ENCODE results near the gene DAD1.

The DAD1 gene

GRCh38 chr14:22540293-22540692, 48.7 kb downstream of the DAD1 start:
- H3K27me3 Mint-ChIP-seq, result no peaks in the 10 kb centered on the region
- H3K27ac Mint-ChIP-seq, result peak overlapping the region; percentile 96
- DNase-seq (no peak), ATAC-seq (replicated peaks) (no peak)
- no peak overlapping the region for H3K4me3 Mint-ChIP-seq
- H3K9me3 Mint-ChIP-seq, result peaks cover 0 to 4% of the 10 kb centered on the region in 2 donors
- H3K4me1 Mint-ChIP-seq, result peaks cover 51 to 79% of the 10 kb centered on the region in 2 donors
- peaks cover 21 to 26% of the 10 kb centered on the region in 2 donors for H3K36me3 Mint-ChIP-seq

- Mint-ChIP-seq H3K27ac (peak overlapping the region; percentile 96), H3K4me1 (peaks cover 51 to 79% of the 10 kb centered on the region in 2 donors), H3K36me3 (peaks cover 18 to 24% of the 10 kb centered on the region in 2 donors), H3K27me3 (no peaks in the 10 kb centered on the region), H3K4me3 (peak overlapping the region in 1 of 2 donors; percentile 17), H3K9me3 (peaks cover 0 to 4% of the 10 kb centered on the region in 2 donors)
- no peak for DNase-seq
- ATAC-seq (replicated peaks), result no peak
Observed at GRCh38 chr14:22539831-22540230, 49.2 kb downstream of the DAD1 start.

- Mint-ChIP-seq H3K36me3 (peaks cover 18 to 24% of the 10 kb centered on the region in 2 donors), H3K9me3 (peaks cover 0 to 4% of the 10 kb centered on the region in 2 donors), H3K27me3 (no peaks in the 10 kb centered on the region), H3K4me1 (peaks cover 53 to 77% of the 10 kb centered on the region in 2 donors), H3K4me3 (no peak overlapping the region), H3K27ac (peak overlapping the region; percentile 96)
- no peak for ATAC-seq (replicated peaks)
- DNase-seq, result no peak
Observed at GRCh38 chr14:22538671-22539228, 50.3 kb downstream of the DAD1 start.

- Mint-ChIP-seq H3K36me3 (peaks cover 21 to 22% of the 10 kb centered on the region in 2 donors), H3K27ac (peak overlapping the region; percentile 96), H3K4me3 (no peak overlapping the region), H3K9me3 (peaks cover 0 to 4% of the 10 kb centered on the region in 2 donors), H3K27me3 (no peaks in the 10 kb centered on the region), H3K4me1 (peaks cover 62 to 87% of the 10 kb centered on the region in 2 donors)
- ATAC-seq (replicated peaks) (no peak), DNase-seq (no peak)
Observed at GRCh38 chr14:22537436-22538310, 51.4 kb downstream of the DAD1 start.

- Mint-ChIP-seq H3K27me3 (no peaks in the 10 kb centered on the region), H3K9me3 (peaks cover 0 to 4% of the 10 kb centered on the region in 2 donors), H3K4me1 (peaks cover 62 to 89% of the 10 kb centered on the region in 2 donors)
Observed at GRCh38 chr14:22536853-22537338, 52.1 kb downstream of the DAD1 start.

GRCh38 chr14:22535916-22536315, 53.1 kb downstream of the DAD1 start:
- Mint-ChIP-seq H3K4me1 (peaks cover 69 to 93% of the 10 kb centered on the region in 2 donors), H3K36me3 (peaks cover 16 to 19% of the 10 kb centered on the region in 2 donors), H3K27me3 (no peaks in the 10 kb centered on the region), H3K9me3 (peaks cover 0 to 4% of the 10 kb centered on the region in 2 donors), H3K4me3 (no peak overlapping the region), H3K27ac (no peak overlapping the region)
- DNase-seq, result no peak
- ATAC-seq (replicated peaks), result no peak

More at GRCh38 chr14:22536853-22537338, 52.1 kb downstream of the DAD1 start:
- peak overlapping the region; percentile 5 to 21 for H3K4me3 Mint-ChIP-seq
- peaks cover 17 to 19% of the 10 kb centered on the region in 2 donors for H3K36me3 Mint-ChIP-seq
- peak overlapping the region; percentile 96 for H3K27ac Mint-ChIP-seq
- peak; percentile 81 for DNase-seq
- ATAC-seq (replicated peaks), result peak; percentile 97 to 98

GRCh38 chr14:22535126-22535525, 53.9 kb downstream of the DAD1 start:
- peaks cover 15% of the 10 kb centered on the region in 2 donors for H3K36me3 Mint-ChIP-seq
- no peaks in the 10 kb centered on the region for H3K27me3 Mint-ChIP-seq
- H3K9me3 Mint-ChIP-seq, result peaks cover 0 to 4% of the 10 kb centered on the region in 2 donors
- H3K4me3 Mint-ChIP-seq, result no peak overlapping the region
- no peak for DNase-seq
- H3K4me1 Mint-ChIP-seq, result peaks cover 71 to 91% of the 10 kb centered on the region in 2 donors
- no peak for ATAC-seq (replicated peaks)
- peak overlapping the region; percentile 31 for H3K27ac Mint-ChIP-seq

GRCh38 chr14:22534547-22534946, 54.5 kb downstream of the DAD1 start:
- H3K36me3 Mint-ChIP-seq, result peaks cover 10 to 11% of the 10 kb centered on the region in 2 donors
- H3K4me1 Mint-ChIP-seq, result peaks cover 70 to 91% of the 10 kb centered on the region in 2 donors
- H3K9me3 Mint-ChIP-seq, result peaks cover 0 to 4% of the 10 kb centered on the region in 2 donors
- H3K27ac Mint-ChIP-seq, result peak overlapping the region; percentile 75
- H3K4me3 Mint-ChIP-seq, result no peak overlapping the region
- ATAC-seq (replicated peaks) (no peak), DNase-seq (no peak)
- no peaks in the 10 kb centered on the region for H3K27me3 Mint-ChIP-seq

GRCh38 chr14:22533739-22534359, 55.2 kb downstream of the DAD1 start:
- peak overlapping the region; percentile 92 for H3K27ac Mint-ChIP-seq
- H3K9me3 Mint-ChIP-seq, result peaks cover 0 to 4% of the 10 kb centered on the region in 2 donors
- H3K4me1 Mint-ChIP-seq, result peaks cover 69 to 90% of the 10 kb centered on the region in 2 donors
- H3K4me3 Mint-ChIP-seq, result no peak overlapping the region
- ATAC-seq (replicated peaks), result no peak
- no peaks in the 10 kb centered on the region for H3K27me3 Mint-ChIP-seq
- no peak for DNase-seq
- H3K36me3 Mint-ChIP-seq, result peaks cover 9 to 11% of the 10 kb centered on the region in 2 donors

- Mint-ChIP-seq H3K27ac (peak overlapping the region; percentile 92), H3K4me1 (peaks cover 70 to 90% of the 10 kb centered on the region in 2 donors), H3K27me3 (no peaks in the 10 kb centered on the region), H3K4me3 (peak overlapping the region; percentile 55 to 70), H3K9me3 (peaks cover 0 to 4% of the 10 kb centered on the region in 2 donors), H3K36me3 (peaks cover 12 to 13% of the 10 kb centered on the region in 2 donors)
- ATAC-seq (replicated peaks) (peak; percentile 35 to 54), DNase-seq (no peak)
Observed at GRCh38 chr14:22533057-22533704, 55.8 kb downstream of the DAD1 start.

GRCh38 chr14:22532345-22533056, 56.5 kb downstream of the DAD1 start:
- peaks cover 0 to under 1% of the 10 kb centered on the region in 2 donors for H3K9me3 Mint-ChIP-seq
- peaks cover 67 to 87% of the 10 kb centered on the region in 2 donors for H3K4me1 Mint-ChIP-seq
- peak overlapping the region; percentile 92 for H3K27ac Mint-ChIP-seq
- ATAC-seq (replicated peaks) (no peak), DNase-seq (no peak)
- H3K36me3 Mint-ChIP-seq, result peaks cover 9 to 12% of the 10 kb centered on the region in 2 donors
- H3K4me3 Mint-ChIP-seq, result peak overlapping the region; percentile 55 to 70
- H3K27me3 Mint-ChIP-seq, result no peaks in the 10 kb centered on the region

GRCh38 chr14:22531451-22532344, 57.3 kb downstream of the DAD1 start:
- H3K4me3 Mint-ChIP-seq, result peak overlapping the region; percentile 55 to 70
- DNase-seq (peak; percentile 57), ATAC-seq (replicated peaks) (peak; percentile 91 to 92)
- no peaks in the 10 kb centered on the region for H3K27me3 Mint-ChIP-seq
- peaks cover 63 to 87% of the 10 kb centered on the region in 2 donors for H3K4me1 Mint-ChIP-seq
- H3K36me3 Mint-ChIP-seq, result peaks cover 3 to 16% of the 10 kb centered on the region in 2 donors
- H3K27ac Mint-ChIP-seq, result peak overlapping the region; percentile 92
- no peaks in the 10 kb centered on the region for H3K9me3 Mint-ChIP-seq
